ENCODE data around the gene ASF1B.

GRCh38 chr19:14117668-14118164, 18.7 kb downstream of the ASF1B start, which contains the start of gene PRKACA:
- TF ChIP-seq CTCF (conservative IDR thresholded peaks at IDR 0.05 in 1 of 2, IDR thresholded peaks at IDR 0.05 in 1 of 2; ENCODE audit: extremely low read depth in 1 of 2, insufficient read depth in 1 of 2, low read depth in 1 of 2, low read length in 2 of 2), result no peak
- no peak for TF ChIP-seq EZH2 (IDR thresholded peaks at IDR 0.05; ENCODE audit: borderline replicate concordance, low read length)
